Measurements from ENCODE around the gene GNAQ.

GNAQ gene

GRCh38 chr9:78003730-78004129 lies 27.9 kb downstream of the GNAQ start:
- no peak for DNase-seq (ENCODE audit: low read depth)

GRCh38 chr9:78001946-78002731 lies 29.5 kb downstream of the GNAQ start:
- DNase-seq (ENCODE audit: low read depth): no peak

- DNase-seq (ENCODE audit: low read depth): no peak
Measured at GRCh38 chr9:78000221-78000620, 31.4 kb downstream of the GNAQ start.

GRCh38 chr9:77999231-77999631 lies 32.4 kb downstream of the GNAQ start:
- no peak for DNase-seq (ENCODE audit: low read depth)

- no peak for DNase-seq (ENCODE audit: low read depth)
Measured at GRCh38 chr9:77997611-77998284, 33.9 kb downstream of the GNAQ start.

GRCh38 chr9:77996696-77997095 lies 34.9 kb downstream of the GNAQ start:
- no peak for DNase-seq (ENCODE audit: low read depth)

- DNase-seq (ENCODE audit: low read depth): no peak
Measured at GRCh38 chr9:77991191-77991590, 40.4 kb downstream of the GNAQ start.

GRCh38 chr9:77989909-77990308 lies 41.7 kb downstream of the GNAQ start:
- DNase-seq (ENCODE audit: low read depth): no peak

- DNase-seq (ENCODE audit: low read depth): no peak
Measured at GRCh38 chr9:77989458-77989857, 42.2 kb downstream of the GNAQ start.

GRCh38 chr9:77988630-77989029 lies 43.0 kb downstream of the GNAQ start:
- DNase-seq (ENCODE audit: low read depth): no peak

GRCh38 chr9:77987880-77988525 lies 43.6 kb downstream of the GNAQ start:
- DNase-seq (ENCODE audit: low read depth): no peak

GRCh38 chr9:77987081-77987656 lies 44.4 kb downstream of the GNAQ start:
- DNase-seq (ENCODE audit: low read depth): no peak

- no peak for DNase-seq (ENCODE audit: low read depth)
Measured at GRCh38 chr9:77985996-77986395, 45.6 kb downstream of the GNAQ start.

GRCh38 chr9:77983320-77983662 lies 48.3 kb downstream of the GNAQ start:
- no peak for DNase-seq (ENCODE audit: low read depth)

GRCh38 chr9:77982581-77983319 lies 48.9 kb downstream of the GNAQ start:
- no peak for DNase-seq (ENCODE audit: low read depth)

GRCh38 chr9:77981907-77982306 lies 49.7 kb downstream of the GNAQ start:
- DNase-seq (ENCODE audit: low read depth): no peak

- no peak for DNase-seq (ENCODE audit: low read depth)
Measured at GRCh38 chr9:77981332-77981731, 50.3 kb downstream of the GNAQ start.

- no peak for DNase-seq (ENCODE audit: low read depth)
Measured at GRCh38 chr9:77980622-77981021, 51.0 kb downstream of the GNAQ start.

GRCh38 chr9:77978086-77978781 lies 53.4 kb downstream of the GNAQ start:
- DNase-seq (ENCODE audit: low read depth): no peak

- no peak for DNase-seq (ENCODE audit: low read depth)
Measured at GRCh38 chr9:77977210-77977611, 54.4 kb downstream of the GNAQ start.

GRCh38 chr9:77975806-77976205 lies 55.8 kb downstream of the GNAQ start:
- DNase-seq (ENCODE audit: low read depth): no peak

- no peak for DNase-seq (ENCODE audit: low read depth)
Measured at GRCh38 chr9:77975036-77975435, 56.6 kb downstream of the GNAQ start.
